ENCODE measurements around the gene GCNA.

- TF ChIP-seq CTCF (IDR thresholded peaks at IDR 0.05) (no peak), POLR2A (IDR thresholded peaks at IDR 0.05) (no peak)
Measured at GRCh38 chrX:71660562-71661416, 82.6 kb downstream of the GCNA start.
